Prostate gland (tissue), 2 donors: Measurements from ENCODE around the gene SEMA6D. TPM values are rescaled to one million over a fixed set of nuclear protein-coding genes. Genes with fewer than 3 reads are reported as not detected.

Experiments
- DNase-seq: peaks from one replicate; pipeline ENCODE4 v3.0.0-alpha.2; 2019; ENCODE audit warnings: low spot score
- H3K27ac ChIP-seq, 2 donors: fragments of 200-600 bp; sonication (generic); 2 replicates each; pipeline ENCODE4 v1.5.1; 2017 to 2019
- H3K27me3 ChIP-seq: fragments of 200-600 bp; sonication (generic); replicated peaks from 2 replicates; pipeline ENCODE4 v1.5.1; 2019; ENCODE audit not compliant: insufficient read depth
- H3K36me3 ChIP-seq, 2 donors: fragments of 200-600 bp; sonication (generic); 1 replicate in 1 of 2; 2 replicates in 1 of 2; pipeline versions ENCODE4 v1.5.1 to v1.8.1; 2017 to 2019
- H3K4me1 ChIP-seq: fragments of 200-600 bp; sonication (generic); replicated peaks from 2 replicates; pipeline ENCODE4 v1.5.1; 2019
- H3K4me3 ChIP-seq, 2 donors: fragments of 200-600 bp; sonication (generic); 2 replicates each; pipeline ENCODE4 v1.5.1; 2017 to 2019
- H3K9me3 ChIP-seq: fragments of 200-600 bp; sonication (generic); 2 replicates; pipeline ENCODE4 v1.5.1; 2017
- CTCF ChIP-seq, 4 experiments: fragments of 200-600 bp in 2 of 4; fragments of 450-650 bp in 2 of 4; sonication (generic) in 2 of 4; IDR thresholded peaks; 1 replicate in 3 of 4; 2 replicates in 1 of 4; pipeline ENCODE4 v1.5.1; 2016 to 2019; ENCODE audit warnings: antibody characterized with exemption in 4 of 4, mild to moderate bottlenecking in 2 of 4, moderate library complexity in 2 of 4
- POLR2A ChIP-seq: fragments of 450-650 bp; IDR thresholded peaks from one replicate; pipeline ENCODE4 v1.6.1; 2016; ENCODE audit warnings: antibody characterized with exemption, mild to moderate bottlenecking
- POLR2AphosphoS5 ChIP-seq: sonication (generic); formaldehyde crosslinking; IDR thresholded peaks from one replicate; pipeline ENCODE4 v1.6.1; 2017; ENCODE audit warnings: antibody characterized with exemption
- WGBS: methylation state at CpG from one replicate; pipeline ENCODE4 v1.1.5; 2018; 5-methylcytosine and 5-hydroxymethylcytosine counted together
- intact Hi-C: fragments of 100-400 bp; cut with DNase I; formaldehyde crosslinking; loops from one replicate; pipeline ENCODE4 v1.14.2; 2022
- total RNA-seq, 2 donors: library from RNA; depleted of rRNA; stranded (reverse); fragments of >200 nt; gene quantifications; one replicate each; pipeline ENCODE4 v1.1.0, GENCODE V29; 2016

The SEMA6D gene
- total RNA-seq, 2 donors from 2014 or later, result 9.8 to 18.1 TPM

GRCh38 chr15:47792231-47792630 lies 74.9 kb downstream of the SEMA6D start:
- no peaks in the 10 kb centered on the region for H3K36me3 ChIP-seq
- no peaks in the 10 kb centered on the region for H3K27me3 ChIP-seq
- no peaks in the 10 kb centered on the region for H3K9me3 ChIP-seq
- H3K27ac ChIP-seq, result no peak overlapping the region
- intact Hi-C loops, result no loop called here
- no peak for DNase-seq
- H3K4me3 ChIP-seq, result no peak overlapping the region
- TF ChIP-seq POLR2A (no peak), CTCF (IDR thresholded peaks at IDR 0.05) (no peak), POLR2AphosphoS5 (no peak)
- WGBS, result 60% methylated on average over 2 of the region's 2 CpGs
- no peaks in the 10 kb centered on the region for H3K4me1 ChIP-seq

- Histone ChIP-seq H3K27ac (no peak overlapping the region), H3K4me1 (no peaks in the 10 kb centered on the region), H3K36me3 (no peaks in the 10 kb centered on the region), H3K4me3 (no peak overlapping the region), H3K27me3 (no peaks in the 10 kb centered on the region), H3K9me3 (no peaks in the 10 kb centered on the region)
- 36% methylated on average over 3 of the region's 3 CpGs for WGBS
- intact Hi-C loops, result no loop called here
- DNase-seq, result peak; percentile 31
- TF ChIP-seq POLR2AphosphoS5 (no peak), POLR2A (no peak), CTCF (IDR thresholded peaks at IDR 0.05) (no peak)
Observed at GRCh38 chr15:47794252-47794914, 77.1 kb downstream of the SEMA6D start.

- 83% methylated on average over 3 of the region's 3 CpGs for WGBS
- no peak overlapping the region for H3K4me3 ChIP-seq
- intact Hi-C loops, result no loop called here
- no peak for DNase-seq
- no peak overlapping the region for H3K27ac ChIP-seq
- H3K4me1 ChIP-seq, result no peaks in the 10 kb centered on the region
- no peaks in the 10 kb centered on the region for H3K9me3 ChIP-seq
- TF ChIP-seq POLR2A (no peak), POLR2AphosphoS5 (no peak), CTCF (IDR thresholded peaks at IDR 0.05) (no peak)
- no peaks in the 10 kb centered on the region for H3K27me3 ChIP-seq
- H3K36me3 ChIP-seq, result no peaks in the 10 kb centered on the region
Observed at GRCh38 chr15:47795864-47796263, 78.6 kb downstream of the SEMA6D start.

GRCh38 chr15:47796339-47796738 lies 79.0 kb downstream of the SEMA6D start:
- Histone ChIP-seq H3K27ac (no peak overlapping the region), H3K4me1 (no peaks in the 10 kb centered on the region), H3K27me3 (no peaks in the 10 kb centered on the region), H3K9me3 (no peaks in the 10 kb centered on the region), H3K4me3 (no peak overlapping the region), H3K36me3 (no peaks in the 10 kb centered on the region)
- DNase-seq, result no peak
- intact Hi-C loops, result no loop called here
- TF ChIP-seq POLR2A (no peak), POLR2AphosphoS5 (no peak), CTCF (IDR thresholded peaks at IDR 0.05) (no peak)
- 61% methylated on average over 3 of the region's 3 CpGs for WGBS

GRCh38 chr15:47796830-47797229 lies 79.5 kb downstream of the SEMA6D start:
- 83% methylated on average over 3 of the region's 3 CpGs for WGBS
- intact Hi-C loops, result no loop called here

More at GRCh38 chr15:47796830-47797229, 79.5 kb downstream of the SEMA6D start:
- no peaks in the 10 kb centered on the region for H3K4me1 ChIP-seq
- no peak for TF ChIP-seq POLR2A
- TF ChIP-seq POLR2AphosphoS5, result no peak
- no peak for TF ChIP-seq CTCF (IDR thresholded peaks at IDR 0.05)
- H3K4me3 ChIP-seq, result no peak overlapping the region
- no peaks in the 10 kb centered on the region for H3K36me3 ChIP-seq
- no peak for DNase-seq
- H3K27me3 ChIP-seq, result no peaks in the 10 kb centered on the region
- H3K27ac ChIP-seq, result no peak overlapping the region
- no peaks in the 10 kb centered on the region for H3K9me3 ChIP-seq
